Astrocyte (in vitro differentiated cells and primary cell): ENCODE data around the gene PCDHGB4.

Experiments
- EZH2 ChIP-seq: IDR thresholded peaks from 2 replicates; pipeline ENCODE4 v1.6.1; 2012; ENCODE audit warnings: mild to moderate bottlenecking, low read length, inconsistent platforms; ENCODE audit not compliant: insufficient read depth
- TF ChIP-seq, protein P1 (sequence below): IDR thresholded peaks from 2 replicates; pipeline ENCODE4 v1.5.1; 2011; ENCODE audit warnings: low read depth, mild to moderate bottlenecking, inconsistent platforms, low read length, moderate library complexity; ENCODE audit not compliant: insufficient read depth

- TF ChIP-seq, protein P1, sequence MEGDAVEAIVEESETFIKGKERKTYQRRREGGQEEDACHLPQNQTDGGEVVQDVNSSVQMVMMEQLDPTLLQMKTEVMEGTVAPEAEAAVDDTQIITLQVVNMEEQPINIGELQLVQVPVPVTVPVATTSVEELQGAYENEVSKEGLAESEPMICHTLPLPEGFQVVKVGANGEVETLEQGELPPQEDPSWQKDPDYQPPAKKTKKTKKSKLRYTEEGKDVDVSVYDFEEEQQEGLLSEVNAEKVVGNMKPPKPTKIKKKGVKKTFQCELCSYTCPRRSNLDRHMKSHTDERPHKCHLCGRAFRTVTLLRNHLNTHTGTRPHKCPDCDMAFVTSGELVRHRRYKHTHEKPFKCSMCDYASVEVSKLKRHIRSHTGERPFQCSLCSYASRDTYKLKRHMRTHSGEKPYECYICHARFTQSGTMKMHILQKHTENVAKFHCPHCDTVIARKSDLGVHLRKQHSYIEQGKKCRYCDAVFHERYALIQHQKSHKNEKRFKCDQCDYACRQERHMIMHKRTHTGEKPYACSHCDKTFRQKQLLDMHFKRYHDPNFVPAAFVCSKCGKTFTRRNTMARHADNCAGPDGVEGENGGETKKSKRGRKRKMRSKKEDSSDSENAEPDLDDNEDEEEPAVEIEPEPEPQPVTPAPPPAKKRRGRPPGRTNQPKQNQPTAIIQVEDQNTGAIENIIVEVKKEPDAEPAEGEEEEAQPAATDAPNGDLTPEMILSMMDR, result no peak
- TF ChIP-seq EZH2, result no peak
Measured at GRCh38 chr5:141437221-141437620, 49.7 kb downstream of the PCDHGB4 start.
